ENCODE results near the gene SRRM5.

DNA sequence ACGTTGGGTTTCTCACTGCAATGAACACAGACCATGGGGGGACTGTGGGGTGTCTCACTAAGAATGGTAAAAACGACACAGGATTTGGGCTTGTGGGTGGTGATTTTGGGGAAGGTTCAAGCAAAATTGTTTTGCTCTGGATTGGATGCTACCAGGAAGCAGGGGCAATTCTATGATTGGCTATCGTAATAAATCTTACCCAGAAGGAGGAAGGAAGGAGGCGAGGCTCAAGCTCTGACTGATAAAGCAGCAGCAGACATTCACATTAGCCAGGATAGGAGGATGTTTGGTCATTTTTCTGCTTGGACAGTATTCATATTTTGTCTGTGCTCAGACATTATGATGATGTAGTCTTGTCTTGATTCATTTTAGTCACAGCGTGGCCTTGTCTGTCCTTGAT lies 14.0 kb upstream of the SRRM5 start:
- TF ChIP-seq, protein P1, sequence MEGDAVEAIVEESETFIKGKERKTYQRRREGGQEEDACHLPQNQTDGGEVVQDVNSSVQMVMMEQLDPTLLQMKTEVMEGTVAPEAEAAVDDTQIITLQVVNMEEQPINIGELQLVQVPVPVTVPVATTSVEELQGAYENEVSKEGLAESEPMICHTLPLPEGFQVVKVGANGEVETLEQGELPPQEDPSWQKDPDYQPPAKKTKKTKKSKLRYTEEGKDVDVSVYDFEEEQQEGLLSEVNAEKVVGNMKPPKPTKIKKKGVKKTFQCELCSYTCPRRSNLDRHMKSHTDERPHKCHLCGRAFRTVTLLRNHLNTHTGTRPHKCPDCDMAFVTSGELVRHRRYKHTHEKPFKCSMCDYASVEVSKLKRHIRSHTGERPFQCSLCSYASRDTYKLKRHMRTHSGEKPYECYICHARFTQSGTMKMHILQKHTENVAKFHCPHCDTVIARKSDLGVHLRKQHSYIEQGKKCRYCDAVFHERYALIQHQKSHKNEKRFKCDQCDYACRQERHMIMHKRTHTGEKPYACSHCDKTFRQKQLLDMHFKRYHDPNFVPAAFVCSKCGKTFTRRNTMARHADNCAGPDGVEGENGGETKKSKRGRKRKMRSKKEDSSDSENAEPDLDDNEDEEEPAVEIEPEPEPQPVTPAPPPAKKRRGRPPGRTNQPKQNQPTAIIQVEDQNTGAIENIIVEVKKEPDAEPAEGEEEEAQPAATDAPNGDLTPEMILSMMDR (conservative IDR thresholded peaks at IDR 0.05; ENCODE audit: low read depth, low read length): no peak
- TF ChIP-seq EZH2 (IDR thresholded peaks at IDR 0.05; ENCODE audit: borderline replicate concordance, low read depth, low read length, poor library complexity, severe bottlenecking): no peak
